Thyroid gland (tissue), 4 donors: ENCODE results near the gene GAPVD1.

Experiments used
- CTCF ChIP-seq, 6 experiments: fragments of 200-600 bp in 3 of 6; fragments of 450-650 bp in 3 of 6; sonication (generic) in 3 of 6; IDR thresholded peaks; one replicate each; pipeline ENCODE4 v1.5.1; 2016 to 2019; ENCODE audit warnings: antibody characterized with exemption in 6 of 6, mild to moderate bottlenecking in 2 of 6, inconsistent platforms in 1 of 6, moderate library complexity in 1 of 6
- POLR2A ChIP-seq, 2 donors: fragments of 450-650 bp; IDR thresholded peaks; one replicate each; pipeline ENCODE4 v1.6.1; 2017; ENCODE audit warnings: antibody characterized with exemption in 2 of 2, mild to moderate bottlenecking in 2 of 2, moderate library complexity in 1 of 2

GRCh38 chr9:125356032-125356431, 94.4 kb downstream of the GAPVD1 start:
- TF ChIP-seq CTCF (IDR thresholded peaks at IDR 0.05) (no peak), POLR2A (IDR thresholded peaks at IDR 0.05) (no peak)
